ENCODE data around the gene LARGE1. TPM values are rescaled to one million over a fixed set of nuclear protein-coding genes. Genes with fewer than 3 reads are reported as not detected.

LARGE1 gene
- total RNA-seq, 1 experiment from 2014 or later: 2.5 TPM

DNA sequence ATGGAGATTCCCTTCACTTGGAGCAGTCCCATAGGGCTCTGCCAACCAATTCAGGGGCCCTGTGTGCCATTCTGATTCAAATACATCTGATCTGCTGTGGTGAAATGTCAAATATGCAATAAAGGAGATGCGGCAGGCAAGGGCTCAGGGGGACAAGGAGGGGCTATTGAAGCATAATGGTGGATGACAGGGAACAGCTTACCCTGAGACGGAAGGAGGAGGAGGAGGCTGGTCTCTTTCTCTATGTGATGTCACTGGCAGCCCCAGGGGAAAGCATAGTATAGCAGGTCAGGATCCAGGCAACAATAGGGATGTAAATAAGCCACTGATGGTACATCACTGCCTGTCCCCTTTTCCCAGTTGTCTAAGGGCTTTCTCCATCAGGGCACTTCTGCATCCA, 511.2 kb downstream of the LARGE1 start:
- H3K4me3 ChIP-seq (ENCODE audit: low read depth in 2 of 2, low read length in 2 of 2): no peak overlapping the region
- no peaks in the 10 kb centered on the region for H3K27me3 ChIP-seq (ENCODE audit: control insufficient read depth, insufficient read depth, low read length)
- no peak for ATAC-seq
- TF ChIP-seq TCF7L2 (IDR thresholded peaks at IDR 0.05; ENCODE audit: low read depth, low read length) (no peak), SIN3A (IDR thresholded peaks at IDR 0.05; ENCODE audit: borderline replicate concordance, insufficient read depth, low read depth, low read length) (no peak), POLR2AphosphoS5 (IDR thresholded peaks at IDR 0.05; ENCODE audit: low read depth, low read length) (no peak)
- TF ChIP-seq, protein P1, sequence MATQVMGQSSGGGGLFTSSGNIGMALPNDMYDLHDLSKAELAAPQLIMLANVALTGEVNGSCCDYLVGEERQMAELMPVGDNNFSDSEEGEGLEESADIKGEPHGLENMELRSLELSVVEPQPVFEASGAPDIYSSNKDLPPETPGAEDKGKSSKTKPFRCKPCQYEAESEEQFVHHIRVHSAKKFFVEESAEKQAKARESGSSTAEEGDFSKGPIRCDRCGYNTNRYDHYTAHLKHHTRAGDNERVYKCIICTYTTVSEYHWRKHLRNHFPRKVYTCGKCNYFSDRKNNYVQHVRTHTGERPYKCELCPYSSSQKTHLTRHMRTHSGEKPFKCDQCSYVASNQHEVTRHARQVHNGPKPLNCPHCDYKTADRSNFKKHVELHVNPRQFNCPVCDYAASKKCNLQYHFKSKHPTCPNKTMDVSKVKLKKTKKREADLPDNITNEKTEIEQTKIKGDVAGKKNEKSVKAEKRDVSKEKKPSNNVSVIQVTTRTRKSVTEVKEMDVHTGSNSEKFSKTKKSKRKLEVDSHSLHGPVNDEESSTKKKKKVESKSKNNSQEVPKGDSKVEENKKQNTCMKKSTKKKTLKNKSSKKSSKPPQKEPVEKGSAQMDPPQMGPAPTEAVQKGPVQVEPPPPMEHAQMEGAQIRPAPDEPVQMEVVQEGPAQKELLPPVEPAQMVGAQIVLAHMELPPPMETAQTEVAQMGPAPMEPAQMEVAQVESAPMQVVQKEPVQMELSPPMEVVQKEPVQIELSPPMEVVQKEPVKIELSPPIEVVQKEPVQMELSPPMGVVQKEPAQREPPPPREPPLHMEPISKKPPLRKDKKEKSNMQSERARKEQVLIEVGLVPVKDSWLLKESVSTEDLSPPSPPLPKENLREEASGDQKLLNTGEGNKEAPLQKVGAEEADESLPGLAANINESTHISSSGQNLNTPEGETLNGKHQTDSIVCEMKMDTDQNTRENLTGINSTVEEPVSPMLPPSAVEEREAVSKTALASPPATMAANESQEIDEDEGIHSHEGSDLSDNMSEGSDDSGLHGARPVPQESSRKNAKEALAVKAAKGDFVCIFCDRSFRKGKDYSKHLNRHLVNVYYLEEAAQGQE (IDR thresholded peaks at IDR 0.05; ENCODE audit: insufficient read depth in 1 of 2, low read depth in 2 of 2, low read length in 1 of 2): no peak
- TF ChIP-seq, protein P2, sequence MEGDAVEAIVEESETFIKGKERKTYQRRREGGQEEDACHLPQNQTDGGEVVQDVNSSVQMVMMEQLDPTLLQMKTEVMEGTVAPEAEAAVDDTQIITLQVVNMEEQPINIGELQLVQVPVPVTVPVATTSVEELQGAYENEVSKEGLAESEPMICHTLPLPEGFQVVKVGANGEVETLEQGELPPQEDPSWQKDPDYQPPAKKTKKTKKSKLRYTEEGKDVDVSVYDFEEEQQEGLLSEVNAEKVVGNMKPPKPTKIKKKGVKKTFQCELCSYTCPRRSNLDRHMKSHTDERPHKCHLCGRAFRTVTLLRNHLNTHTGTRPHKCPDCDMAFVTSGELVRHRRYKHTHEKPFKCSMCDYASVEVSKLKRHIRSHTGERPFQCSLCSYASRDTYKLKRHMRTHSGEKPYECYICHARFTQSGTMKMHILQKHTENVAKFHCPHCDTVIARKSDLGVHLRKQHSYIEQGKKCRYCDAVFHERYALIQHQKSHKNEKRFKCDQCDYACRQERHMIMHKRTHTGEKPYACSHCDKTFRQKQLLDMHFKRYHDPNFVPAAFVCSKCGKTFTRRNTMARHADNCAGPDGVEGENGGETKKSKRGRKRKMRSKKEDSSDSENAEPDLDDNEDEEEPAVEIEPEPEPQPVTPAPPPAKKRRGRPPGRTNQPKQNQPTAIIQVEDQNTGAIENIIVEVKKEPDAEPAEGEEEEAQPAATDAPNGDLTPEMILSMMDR (IDR thresholded peaks at IDR 0.05): no peak
- no peaks in the 10 kb centered on the region for H3K9me3 ChIP-seq (ENCODE audit: control insufficient read depth, insufficient read depth, low read depth, low read length)
- intact Hi-C loops (cut with micrococcal nuclease; ENCODE audit: unreplicated experiment) (no loop called here), in situ Hi-C loops (cut with HindIII; ENCODE audit: low pct_unique_long_range_greater_than_20kb, low sequenced_read_pairs) (no loop called here)
- no peak for DNase-seq (ENCODE audit: low read depth, low spot score)
- no peak overlapping the region for H3K27ac ChIP-seq (ENCODE audit: low read length)
- ChIA-PET POLR2A (no interaction called here), CTCF (no interaction called here)
- no peaks in the 10 kb centered on the region for H3K36me3 ChIP-seq (ENCODE audit: control insufficient read depth, insufficient read depth, low read length)
- BruUV-seq (replicated peaks): no TSS peak
- no peaks in the 10 kb centered on the region for H3K4me1 ChIP-seq (ENCODE audit: control insufficient read depth, insufficient read depth, low read length)

DNA sequence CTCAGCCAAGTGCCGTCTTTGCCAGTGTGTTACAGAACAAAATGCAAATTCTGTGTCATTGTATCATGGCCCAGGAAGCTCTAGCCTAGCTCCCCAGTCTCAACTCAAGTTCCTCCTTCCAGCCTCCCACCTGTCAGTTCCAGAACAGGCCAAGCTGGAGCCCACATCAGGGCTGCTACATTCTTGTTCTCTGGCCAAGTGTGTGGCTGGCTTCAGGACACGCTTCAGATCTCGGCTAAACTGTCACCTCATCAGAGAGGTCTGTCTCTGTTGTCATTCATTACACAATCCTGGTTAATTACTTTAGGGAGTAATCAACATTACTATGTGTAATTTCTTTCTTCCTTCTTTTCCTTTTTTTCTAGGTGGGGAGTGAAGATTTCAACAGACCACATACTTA, 515.1 kb downstream of the LARGE1 start:
- TF ChIP-seq TCF7L2 (IDR thresholded peaks at IDR 0.05; ENCODE audit: low read depth, low read length) (no peak), SIN3A (IDR thresholded peaks at IDR 0.05; ENCODE audit: borderline replicate concordance, insufficient read depth, low read depth, low read length) (no peak), POLR2AphosphoS5 (IDR thresholded peaks at IDR 0.05; ENCODE audit: low read depth, low read length) (no peak)
- TF ChIP-seq, protein P2 (IDR thresholded peaks at IDR 0.05): no peak
- TF ChIP-seq, protein P1 (IDR thresholded peaks at IDR 0.05; ENCODE audit: insufficient read depth in 1 of 2, low read depth in 2 of 2, low read length in 1 of 2): no peak
- ATAC-seq: no peak
- Histone ChIP-seq H3K4me1 (ENCODE audit: control insufficient read depth, insufficient read depth, low read length) (no peaks in the 10 kb centered on the region), H3K27ac (ENCODE audit: low read length) (no peak overlapping the region), H3K9me3 (ENCODE audit: control insufficient read depth, insufficient read depth, low read depth, low read length) (no peaks in the 10 kb centered on the region), H3K36me3 (ENCODE audit: control insufficient read depth, insufficient read depth, low read length) (no peaks in the 10 kb centered on the region), H3K4me3 (ENCODE audit: low read depth in 2 of 2, low read length in 2 of 2) (no peak overlapping the region), H3K27me3 (ENCODE audit: control insufficient read depth, insufficient read depth, low read length) (no peaks in the 10 kb centered on the region)
- ChIA-PET POLR2A (no interaction called here), CTCF (no interaction called here)
- no peak for DNase-seq (ENCODE audit: low read depth, low spot score)
- in situ Hi-C loops (cut with HindIII; ENCODE audit: low pct_unique_long_range_greater_than_20kb, low sequenced_read_pairs): no loop called here
- BruUV-seq (replicated peaks): no TSS peak
- intact Hi-C loops (cut with micrococcal nuclease; ENCODE audit: unreplicated experiment): no loop called here

All from Panc1 (cell line).